WTC11 (cell line): ENCODE measurements around the gene SETD2.

Source experiments
- CTCF ChIP-seq: fragments of 200-600 bp; IDR thresholded peaks from 2 replicates; pipeline ENCODE4 v1.8.0; 2022; ENCODE audit warnings: antibody characterized with exemption
- ETV6 ChIP-seq: sonication (generic); formaldehyde crosslinking; IDR thresholded peaks from 2 replicates; pipeline ENCODE4 v1.8.1; 2022; ENCODE audit warnings: mild to moderate bottlenecking, missing genetic modification reagents
- NR2C2 ChIP-seq: sonication (generic); formaldehyde crosslinking; IDR thresholded peaks from 2 replicates; pipeline ENCODE4 v1.8.0; 2022; ENCODE audit warnings: mild to moderate bottlenecking, missing genetic modification reagents
- RELA ChIP-seq: sonication (generic); formaldehyde crosslinking; IDR thresholded peaks from 2 replicates; pipeline ENCODE4 v1.8.1; 2022; ENCODE audit warnings: missing genetic modification reagents, mild to moderate bottlenecking, borderline replicate concordance
- TF ChIP-seq, protein P1 (sequence below): sonication (generic); formaldehyde crosslinking; conservative IDR thresholded peaks from 2 replicates; pipeline ENCODE4 v1.8.1; 2022; ENCODE audit warnings: mild to moderate bottlenecking, missing genetic modification reagents
- TF ChIP-seq, protein P2 (sequence below): sonication (generic); formaldehyde crosslinking; conservative IDR thresholded peaks from 2 replicates; pipeline ENCODE4 v1.8.1; 2023; ENCODE audit warnings: mild to moderate bottlenecking, low read depth, missing genetic modification reagents, moderate library complexity

GRCh38 chr3:47007482-47008233 is 156.3 kb downstream of the SETD2 start:
- TF ChIP-seq CTCF: no peak
- TF ChIP-seq, protein P1, sequence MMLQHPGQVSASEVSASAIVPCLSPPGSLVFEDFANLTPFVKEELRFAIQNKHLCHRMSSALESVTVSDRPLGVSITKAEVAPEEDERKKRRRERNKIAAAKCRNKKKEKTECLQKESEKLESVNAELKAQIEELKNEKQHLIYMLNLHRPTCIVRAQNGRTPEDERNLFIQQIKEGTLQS (CRISPR knock-in tag): no peak
- no peak for TF ChIP-seq NR2C2
- TF ChIP-seq, protein P2, sequence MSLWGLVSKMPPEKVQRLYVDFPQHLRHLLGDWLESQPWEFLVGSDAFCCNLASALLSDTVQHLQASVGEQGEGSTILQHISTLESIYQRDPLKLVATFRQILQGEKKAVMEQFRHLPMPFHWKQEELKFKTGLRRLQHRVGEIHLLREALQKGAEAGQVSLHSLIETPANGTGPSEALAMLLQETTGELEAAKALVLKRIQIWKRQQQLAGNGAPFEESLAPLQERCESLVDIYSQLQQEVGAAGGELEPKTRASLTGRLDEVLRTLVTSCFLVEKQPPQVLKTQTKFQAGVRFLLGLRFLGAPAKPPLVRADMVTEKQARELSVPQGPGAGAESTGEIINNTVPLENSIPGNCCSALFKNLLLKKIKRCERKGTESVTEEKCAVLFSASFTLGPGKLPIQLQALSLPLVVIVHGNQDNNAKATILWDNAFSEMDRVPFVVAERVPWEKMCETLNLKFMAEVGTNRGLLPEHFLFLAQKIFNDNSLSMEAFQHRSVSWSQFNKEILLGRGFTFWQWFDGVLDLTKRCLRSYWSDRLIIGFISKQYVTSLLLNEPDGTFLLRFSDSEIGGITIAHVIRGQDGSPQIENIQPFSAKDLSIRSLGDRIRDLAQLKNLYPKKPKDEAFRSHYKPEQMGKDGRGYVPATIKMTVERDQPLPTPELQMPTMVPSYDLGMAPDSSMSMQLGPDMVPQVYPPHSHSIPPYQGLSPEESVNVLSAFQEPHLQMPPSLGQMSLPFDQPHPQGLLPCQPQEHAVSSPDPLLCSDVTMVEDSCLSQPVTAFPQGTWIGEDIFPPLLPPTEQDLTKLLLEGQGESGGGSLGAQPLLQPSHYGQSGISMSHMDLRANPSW (CRISPR knock-in tag): no peak
- no peak for TF ChIP-seq ETV6 (CRISPR knock-in tag)
- TF ChIP-seq RELA (CRISPR knock-in tag): no peak
